ENCODE results near the gene FNIP1. TPM values are rescaled to one million over a fixed set of nuclear protein-coding genes. Genes with fewer than 3 reads are reported as not detected.

The FNIP1 gene
- total and polyA plus RNA-seq, 2 of the 8 experiments (the other 6 are each of a cell fraction or from before 2014, with no cell fraction given), result 3.5 to 17.3 TPM

DNA sequence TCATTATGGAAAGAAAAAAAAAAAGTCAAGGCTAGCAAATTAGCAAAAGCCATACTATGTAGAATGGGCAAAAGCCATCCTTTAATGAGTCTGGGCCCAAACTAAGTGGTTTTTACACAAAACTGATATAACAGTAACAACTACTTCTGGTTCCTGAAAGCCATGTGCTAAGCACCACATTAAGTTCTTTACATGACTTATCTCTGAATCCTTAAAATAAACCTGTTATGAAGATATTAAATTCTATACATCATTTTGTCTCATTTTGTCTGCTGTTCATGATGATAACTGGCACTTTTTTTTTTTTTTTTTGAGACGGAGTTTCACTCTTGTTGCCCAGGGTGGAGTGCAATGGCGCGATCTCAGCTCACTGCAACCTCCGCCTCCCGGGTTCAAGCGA is 5.0 kb downstream of the FNIP1 start:
- H3K56ac ChIP-seq (replicated peaks; ENCODE audit: insufficient read length, low read depth, low read length), result no peak overlapping the region
- no peak overlapping the region for H2BK15ac ChIP-seq (ENCODE audit: low read length)
- H2BK5ac ChIP-seq (ENCODE audit: low read depth, low read length), result no peak overlapping the region
- ChIA-PET CTCF (ENCODE audit: partially characterized antibody) (no interaction called here), POLR2A (ENCODE audit: partially characterized antibody) (no interaction called here)
- H3K79me2 ChIP-seq (ENCODE audit: control insufficient read depth in 1 of 2, insufficient read depth in 2 of 2, low read length in 2 of 2), result peaks cover 9 to 87% of the 10 kb centered on the region in 2 experiments; a peak in 3 of 4 replicates
- WGBS, 2 experiments (ENCODE audit: extremely low coverage in 1 of 2, insufficient coverage in 1 of 2, insufficient read length in 1 of 2, insufficient replicate concordance in 2 of 2, low coverage in 1 of 2, low lambda C conversion rate in 2 of 2, missing lambda C conversion rate in 1 of 2), result 93% methylated on average over 3 of the region's 6 CpGs; no CpG with 5 or more reads in 1 of the 2 experiments
- no peaks in the 10 kb centered on the region for H3K36me3 ChIP-seq (ENCODE audit: control insufficient read depth in 2 of 4, insufficient read depth in 4 of 4, low read length in 3 of 4)
- FAIRE-seq (no peak), DNase-seq (ENCODE audit: low read depth in 1 of 2, low spot score in 2 of 2) (no peak)
- no peak overlapping the region for H4K91ac ChIP-seq (replicated peaks; ENCODE audit: insufficient read length, low read length)
- no peak overlapping the region for H3K4ac ChIP-seq (replicated peaks; ENCODE audit: insufficient read length, low read depth, low read length)
- H4K5ac ChIP-seq (ENCODE audit: insufficient read length, low read depth, low read length), result no peak overlapping the region
- peaks cover 8 to 13% of the 10 kb centered on the region in 2 experiments for H4K20me1 ChIP-seq (replicated peaks in 1 of 2; ENCODE audit: control insufficient read depth in 1 of 2, insufficient read depth in 2 of 2, low read length in 2 of 2)
- H3K4me2 ChIP-seq (ENCODE audit: insufficient read depth in 1 of 2, low read depth in 2 of 2, low read length in 2 of 2), result no peak overlapping the region
- H3K14ac ChIP-seq (ENCODE audit: insufficient read length), result no peak overlapping the region
- no peak overlapping the region for H2BK20ac ChIP-seq (ENCODE audit: low read length)
- H3K9ac ChIP-seq (replicated peaks in 1 of 4; ENCODE audit: extremely low read depth in 1 of 4, low read depth in 3 of 4, low read length in 3 of 4), result no peak overlapping the region
- no peak overlapping the region for H2BK12ac ChIP-seq (ENCODE audit: low read depth, low read length)
- no peak overlapping the region for H3K27ac ChIP-seq (ENCODE audit: low read depth, low read length)
- no peaks in the 10 kb centered on the region; the same call in 1 of the 2 replicates for H3K23me2 ChIP-seq (ENCODE audit: low read depth, low read length)
- H3K27me3 ChIP-seq (replicated peaks in 1 of 4; ENCODE audit: control insufficient read depth in 3 of 4, extremely low read depth in 1 of 4, insufficient read depth in 3 of 4, low read length in 3 of 4), result no peaks in the 10 kb centered on the region
- no peak overlapping the region for H2AFZ ChIP-seq (ENCODE audit: low read length)
- no peak overlapping the region for H4K8ac ChIP-seq (ENCODE audit: extremely low read depth, insufficient read depth, low read length)
- no peaks in the 10 kb centered on the region for H3K4me1 ChIP-seq (replicated peaks in 1 of 4; ENCODE audit: control insufficient read depth in 3 of 4, insufficient read depth in 4 of 4, low read length in 3 of 4)
- no peaks in the 10 kb centered on the region for H3K9me3 ChIP-seq (ENCODE audit: insufficient read depth in 2 of 2, low read depth in 1 of 2, low read length in 1 of 2)
- H2BK120ac ChIP-seq (replicated peaks; ENCODE audit: low read depth, low read length), result no peak overlapping the region
- no peak for TF ChIP-seq CHD2 (IDR thresholded peaks at IDR 0.05; ENCODE audit: low read length)
- TF ChIP-seq TCF12 (IDR thresholded peaks at IDR 0.05; ENCODE audit: low read depth, low read length), result no peak
- no peak for TF ChIP-seq NRF1 (IDR thresholded peaks at IDR 0.05; ENCODE audit: low read depth, low read length)
- TF ChIP-seq KDM5A (IDR thresholded peaks at IDR 0.05; ENCODE audit: low read length), result no peak
- TF ChIP-seq SP2 (IDR thresholded peaks at IDR 0.05; ENCODE audit: low read length), result no peak
- TF ChIP-seq TBP (IDR thresholded peaks at IDR 0.05; ENCODE audit: low read depth, low read length), result no peak
- no peak for TF ChIP-seq HDAC6 (IDR thresholded peaks at IDR 0.05; ENCODE audit: low read depth, low read length)
- TF ChIP-seq TEAD4 (IDR thresholded peaks at IDR 0.05; ENCODE audit: low read depth, low read length), result no peak
- no peak overlapping the region for H2AK5ac ChIP-seq (ENCODE audit: low read depth, low read length)
- H3K23ac ChIP-seq (ENCODE audit: insufficient read length), result no peak overlapping the region
- no peak overlapping the region for H3K4me3 ChIP-seq (ENCODE audit: extremely low read depth in 1 of 4, insufficient read depth in 2 of 4, low read depth in 3 of 4, low read length in 4 of 4)
- peaks cover 7% of the 10 kb centered on the region for H3K79me1 ChIP-seq (ENCODE audit: low read depth, low read length)
- no peak overlapping the region for H3K18ac ChIP-seq (ENCODE audit: extremely low read depth, low read length)
